Measurements from ENCODE around the gene TEX26. TPM values are rescaled to one million over a fixed set of nuclear protein-coding genes. Genes with fewer than 3 reads are reported as not detected.
A peak's percentile ranks its signal among the peaks of the same experiment; 100 is the strongest.

The TEX26 gene
- total RNA-seq (0.16 TPM), polyA plus RNA-seq (not detected)

DNA sequence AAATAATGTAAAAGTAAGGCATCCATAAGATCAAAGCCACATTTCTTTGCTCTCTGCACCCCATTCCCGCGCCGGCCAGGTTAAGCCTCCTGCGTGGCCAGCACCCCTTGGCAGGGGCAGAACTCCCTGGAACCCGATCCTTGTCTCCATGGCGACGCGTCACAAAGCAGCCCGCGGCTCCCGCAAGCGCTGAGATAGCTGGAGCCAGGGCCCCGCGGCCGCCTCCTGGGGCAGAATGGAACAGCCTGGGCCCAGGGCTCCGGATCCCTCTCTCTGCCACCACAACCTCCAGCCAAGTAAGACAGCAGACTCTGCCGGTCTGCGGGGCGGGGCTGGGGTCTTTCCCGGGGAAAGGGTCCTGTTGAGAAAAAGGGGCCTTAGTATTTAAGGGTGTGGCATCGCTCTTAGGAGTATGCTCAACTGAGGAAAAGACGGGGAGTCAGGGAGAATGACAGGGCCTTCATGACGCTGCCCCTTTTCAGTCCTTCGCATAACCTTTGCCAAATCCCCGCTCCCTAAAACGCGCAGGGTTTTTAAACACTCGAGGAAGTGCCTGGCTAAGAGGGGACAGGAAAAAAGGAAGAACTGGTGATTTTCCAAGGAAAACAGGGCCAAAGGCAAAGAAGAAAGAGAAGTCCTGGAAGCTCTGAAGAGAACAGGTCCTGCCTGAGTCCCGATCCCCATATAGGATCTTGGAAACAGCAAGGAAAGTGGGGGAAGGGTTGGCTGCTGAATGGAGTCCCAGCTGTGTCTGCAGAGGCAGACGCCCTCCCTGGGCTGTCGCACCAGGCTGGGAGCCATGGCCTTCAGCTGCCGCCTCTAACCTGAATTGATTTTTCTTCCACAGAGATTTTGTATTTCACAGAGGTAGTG lies at the start of gene TEX26:
TSS of gene TEX26 (plus strand) at position 176 of the 873 bp plus-strand sequence. CDS start at position 236, 60 bp downstream.
- Histone ChIP-seq H3K27ac (ENCODE audit: low read depth) (no peak within 1 kb of the TSS), H3K4me3 (ENCODE audit: low read depth, low read length) (no peak within 1 kb of the TSS), H3K4me1 (ENCODE audit: insufficient read depth) (no peaks in the 10 kb centered on the region), H3K36me3 (ENCODE audit: insufficient read depth) (no peaks in the 10 kb centered on the region)
- WGBS, result 24% methylated on average over 32 of the region's 32 CpGs
- no peak for DNase-seq (ENCODE audit: extremely low spot score)

GRCh38 chr13:30882996-30883766 lies 49.3 kb upstream of the TEX26 start:
- WGBS, result 74% methylated on average over 13 of the region's 13 CpGs
- H3K36me3 ChIP-seq (ENCODE audit: insufficient read depth), result no peaks in the 10 kb centered on the region
- H3K27ac ChIP-seq (ENCODE audit: low read depth), result no peak overlapping the region
- no peak for DNase-seq (ENCODE audit: extremely low spot score)
- no peaks in the 10 kb centered on the region for H3K4me1 ChIP-seq (ENCODE audit: insufficient read depth)
- H3K4me3 ChIP-seq (ENCODE audit: low read depth, low read length), result no peak overlapping the region

- WGBS, result 92% methylated on average over 5 of the region's 5 CpGs
- Histone ChIP-seq H3K4me3 (ENCODE audit: low read depth, low read length) (no peak overlapping the region), H3K4me1 (ENCODE audit: insufficient read depth) (no peaks in the 10 kb centered on the region), H3K27ac (ENCODE audit: low read depth) (no peak overlapping the region), H3K36me3 (ENCODE audit: insufficient read depth) (no peaks in the 10 kb centered on the region)
- no peak for DNase-seq (ENCODE audit: extremely low spot score)
These were observed 47.9 kb upstream of the TEX26 start for GRCh38 chr13:30884543-30884942.

GRCh38 chr13:30889196-30889690 lies 43.2 kb upstream of the TEX26 start:
- no peak for DNase-seq (ENCODE audit: extremely low spot score)
- H3K36me3 ChIP-seq (ENCODE audit: insufficient read depth), result no peaks in the 10 kb centered on the region
- H3K27ac ChIP-seq (ENCODE audit: low read depth), result no peak overlapping the region
- WGBS, result 94% methylated on average over 3 of the region's 3 CpGs
- no peaks in the 10 kb centered on the region for H3K4me1 ChIP-seq (ENCODE audit: insufficient read depth)
- no peak overlapping the region for H3K4me3 ChIP-seq (ENCODE audit: low read depth, low read length)

GRCh38 chr13:30892966-30893365 lies 39.5 kb upstream of the TEX26 start:
- 37% methylated on average over 6 of the region's 6 CpGs for WGBS
- Histone ChIP-seq H3K36me3 (ENCODE audit: insufficient read depth) (no peaks in the 10 kb centered on the region), H3K27ac (ENCODE audit: low read depth) (no peak overlapping the region), H3K4me1 (ENCODE audit: insufficient read depth) (no peaks in the 10 kb centered on the region), H3K4me3 (ENCODE audit: low read depth, low read length) (no peak overlapping the region)
- DNase-seq (ENCODE audit: extremely low spot score), result no peak

DNA sequence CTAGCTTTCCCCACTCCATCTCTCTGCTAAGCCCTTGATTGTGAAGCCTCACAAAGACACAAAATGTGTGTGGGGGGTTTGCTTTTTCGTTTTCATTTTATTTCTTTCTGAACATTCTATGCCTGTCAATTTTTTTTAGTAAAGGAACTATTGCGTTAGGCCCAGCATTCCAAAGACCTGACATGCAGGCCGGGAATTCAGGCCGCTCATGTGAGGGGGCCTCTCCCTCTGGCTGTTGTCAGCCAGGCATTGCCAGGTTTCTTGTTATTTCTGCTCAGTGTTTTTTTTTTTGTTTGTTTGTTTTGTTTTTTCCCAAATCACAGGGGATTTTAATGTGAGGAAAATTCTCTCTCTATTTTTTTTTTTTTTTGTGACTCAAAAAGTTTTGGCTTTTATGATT lies 36.7 kb upstream of the TEX26 start:
- no peak for DNase-seq (ENCODE audit: extremely low spot score)
- no peaks in the 10 kb centered on the region for H3K4me1 ChIP-seq (ENCODE audit: insufficient read depth)
- no peak overlapping the region for H3K4me3 ChIP-seq (ENCODE audit: low read depth, low read length)
- WGBS, result 47% methylated on average over 4 of the region's 4 CpGs
- H3K36me3 ChIP-seq (ENCODE audit: insufficient read depth), result no peaks in the 10 kb centered on the region
- H3K27ac ChIP-seq (ENCODE audit: low read depth), result peak overlapping the region; percentile 57

DNA sequence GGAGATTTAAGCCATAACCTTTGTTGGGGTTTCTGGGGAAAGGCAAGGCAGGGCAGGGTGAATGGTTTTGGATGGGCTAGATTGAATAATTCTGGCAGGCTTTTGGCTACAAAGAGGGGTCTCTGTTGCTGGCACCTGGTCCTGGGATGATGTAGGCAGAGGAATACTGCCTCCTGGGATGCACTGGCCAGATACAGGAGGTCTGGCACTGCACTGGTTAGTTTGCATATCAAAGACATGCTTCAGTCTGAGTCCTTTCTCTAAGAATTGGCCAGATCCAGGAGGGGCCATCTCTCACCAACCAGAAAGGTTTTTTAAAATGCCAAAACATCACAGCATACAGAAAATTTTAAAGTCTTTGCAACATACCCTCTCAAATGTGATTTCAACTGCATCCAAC lies 34.4 kb upstream of the TEX26 start:
- H3K4me3 ChIP-seq (ENCODE audit: low read depth, low read length), result no peak overlapping the region
- no peaks in the 10 kb centered on the region for H3K36me3 ChIP-seq (ENCODE audit: insufficient read depth)
- no peaks in the 10 kb centered on the region for H3K4me1 ChIP-seq (ENCODE audit: insufficient read depth)
- DNase-seq (ENCODE audit: extremely low spot score), result no peak
- H3K27ac ChIP-seq (ENCODE audit: low read depth), result no peak overlapping the region

GRCh38 chr13:30898678-30899241 lies 33.7 kb upstream of the TEX26 start:
- no peaks in the 10 kb centered on the region for H3K36me3 ChIP-seq (ENCODE audit: insufficient read depth)
- H3K4me1 ChIP-seq (ENCODE audit: insufficient read depth), result no peaks in the 10 kb centered on the region
- no peak overlapping the region for H3K27ac ChIP-seq (ENCODE audit: low read depth)
- no peak overlapping the region for H3K4me3 ChIP-seq (ENCODE audit: low read depth, low read length)
- 59% methylated on average over 7 of the region's 7 CpGs for WGBS
- no peak for DNase-seq (ENCODE audit: extremely low spot score)

DNA sequence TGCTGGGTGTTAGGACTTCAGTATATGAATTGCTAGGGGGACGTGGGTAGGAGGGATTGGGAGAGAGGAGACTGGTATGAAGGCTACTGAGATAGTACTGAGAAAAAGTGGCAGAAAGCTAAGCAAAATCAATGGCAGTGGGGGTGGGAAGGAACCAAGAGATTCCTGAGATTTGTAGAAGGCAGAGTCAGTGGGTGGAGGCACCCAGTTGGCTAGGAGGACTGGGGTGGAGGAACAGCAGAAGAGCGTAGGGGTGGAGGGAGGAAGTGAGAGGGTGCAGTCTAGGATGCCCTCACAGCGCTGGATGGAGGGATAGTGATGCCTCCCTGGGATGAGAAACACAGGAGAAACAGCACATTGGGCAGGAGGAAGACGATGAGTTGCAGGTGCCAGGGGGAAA lies 32.0 kb upstream of the TEX26 start:
- Histone ChIP-seq H3K4me1 (ENCODE audit: insufficient read depth) (no peaks in the 10 kb centered on the region), H3K36me3 (ENCODE audit: insufficient read depth) (no peaks in the 10 kb centered on the region), H3K27ac (ENCODE audit: low read depth) (no peak overlapping the region), H3K4me3 (ENCODE audit: low read depth, low read length) (no peak overlapping the region)
- WGBS, result 88% methylated on average over 4 of the region's 4 CpGs
- no peak for DNase-seq (ENCODE audit: extremely low spot score)

DNA sequence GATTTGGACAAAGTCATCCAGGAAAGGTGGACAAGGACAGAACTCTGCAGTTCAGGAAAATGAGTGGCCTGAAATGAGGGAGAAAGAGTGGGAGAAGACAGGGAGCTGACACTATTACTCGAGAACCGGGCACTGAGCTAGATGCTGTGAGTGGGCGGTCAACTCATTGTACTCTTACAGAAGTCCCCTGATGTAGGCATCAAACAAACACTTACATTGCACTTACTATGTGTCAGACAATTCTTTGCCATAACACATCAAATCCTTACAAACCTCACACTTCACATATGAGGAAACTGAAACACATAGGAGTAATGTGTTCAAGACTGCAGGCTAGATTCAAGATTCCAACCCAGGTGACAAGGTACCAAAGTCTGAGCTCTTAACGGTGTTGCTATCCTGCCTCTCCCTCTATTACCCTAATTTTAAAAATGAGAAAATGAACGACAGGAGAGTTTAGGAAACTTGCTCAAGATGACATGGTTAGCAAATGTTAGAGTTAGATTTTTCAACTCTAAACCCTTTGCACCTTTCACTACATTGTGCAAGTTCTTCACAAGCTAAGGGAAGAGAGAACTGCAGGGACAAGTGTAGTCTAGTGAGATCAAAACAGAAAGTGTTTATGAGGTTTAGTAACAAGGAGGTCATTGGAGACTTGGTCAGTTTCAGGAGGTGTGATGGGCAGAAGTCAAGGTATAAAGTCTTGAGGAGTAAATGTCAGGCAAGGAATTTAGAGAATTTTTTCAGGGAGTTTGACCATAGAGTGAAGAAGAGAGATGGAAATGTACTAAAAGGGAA lies 31.3 kb upstream of the TEX26 start:
- Histone ChIP-seq H3K4me3 (ENCODE audit: low read depth, low read length) (no peak overlapping the region), H3K27ac (ENCODE audit: low read depth) (no peak overlapping the region), H3K36me3 (ENCODE audit: insufficient read depth) (no peaks in the 10 kb centered on the region), H3K4me1 (ENCODE audit: insufficient read depth) (no peaks in the 10 kb centered on the region)
- no peak for DNase-seq (ENCODE audit: extremely low spot score)
- WGBS, result 94% methylated on average over 5 of the region's 5 CpGs

DNA sequence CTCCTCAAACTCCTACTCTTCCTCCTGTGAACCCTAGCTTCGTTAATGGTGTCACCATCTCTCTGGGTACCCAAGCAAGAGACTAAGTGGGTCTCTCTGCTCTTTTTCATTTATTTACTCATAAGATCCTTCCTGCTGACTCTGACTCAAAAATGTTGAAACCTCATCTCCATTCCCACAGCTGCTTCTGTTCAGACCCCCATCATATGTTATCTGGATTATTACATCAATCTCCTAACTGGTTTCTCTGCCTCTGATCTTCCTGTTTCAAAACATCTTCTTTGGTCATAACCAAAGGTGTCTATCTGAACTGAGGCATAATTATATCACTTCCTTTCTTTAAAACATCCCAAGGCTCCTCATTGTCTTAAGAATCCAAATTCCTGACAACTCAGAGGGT lies 28.4 kb upstream of the TEX26 start:
- Histone ChIP-seq H3K4me3 (ENCODE audit: low read depth, low read length) (no peak overlapping the region), H3K27ac (ENCODE audit: low read depth) (no peak overlapping the region), H3K4me1 (ENCODE audit: insufficient read depth) (no peaks in the 10 kb centered on the region), H3K36me3 (ENCODE audit: insufficient read depth) (no peaks in the 10 kb centered on the region)
- WGBS, result 96% methylated on average over 1 of the region's 1 CpG
- no peak for DNase-seq (ENCODE audit: extremely low spot score)

GRCh38 chr13:30905932-30906383 lies 26.5 kb upstream of the TEX26 start, which contains the start of gene MEDAG:
Gene MEDAG (plus strand): TSS chr13:30906271. CDS start chr13:30906516, 245 bp downstream.
- H3K4me3 ChIP-seq (ENCODE audit: low read depth, low read length), result peak within 1 kb of the TSS; percentile 25
- no peak for DNase-seq (ENCODE audit: extremely low spot score)
- no peaks in the 10 kb centered on the region for H3K36me3 ChIP-seq (ENCODE audit: insufficient read depth)
- 6% methylated on average over 35 of the region's 35 CpGs for WGBS
- H3K4me1 ChIP-seq (ENCODE audit: insufficient read depth), result no peaks in the 10 kb centered on the region
- H3K27ac ChIP-seq (ENCODE audit: low read depth), result no peak within 1 kb of the TSS

Data from urinary bladder (tissue), 4 donors.